H1 (cell line): Measurements from ENCODE around the gene LNX2. TPM values are rescaled to one million over a fixed set of nuclear protein-coding genes. Genes with fewer than 3 reads are reported as not detected.

Experiments
- BCL11A ChIP-seq, 2 experiments: IDR thresholded peaks; one replicate each; pipeline ENCODE4 v1.6.1; 2011; ENCODE audit warnings: low read depth in 2 of 2, low read length in 2 of 2, mild to moderate bottlenecking in 2 of 2
- RNF2 ChIP-seq: fragments of 200-900, 300-1000 bp; sonication (generic); IDR thresholded peaks from 2 replicates; pipeline ENCODE4 v1.7.1; 2016; ENCODE audit warnings: borderline replicate concordance, low read depth, mild to moderate bottlenecking, antibody characterized with exemption, low read length; ENCODE audit not compliant: poor library complexity, severe bottlenecking; ENCODE audit errors: missing control alignments
- SIRT6 ChIP-seq: IDR thresholded peaks from one replicate; pipeline ENCODE4 v1.7.1; 2012; ENCODE audit warnings: low read length, inconsistent platforms
- SP1 ChIP-seq: IDR thresholded peaks from 2 replicates; pipeline ENCODE4 v1.6.1; 2011; ENCODE audit warnings: low read depth, low read length
- polyA plus RNA-seq, 7 experiments: library from polyadenylated mRNA; depleted of rRNA in 3 of 7; stranded (reverse) in 5 of 7; unstranded in 2 of 7; fragments of >200 nt in 5 of 7; fragments of 200-250 nt in 2 of 7; gene quantifications; 1 replicate in 5 of 7; 2 replicates in 1 of 7; 4 replicates in 1 of 7; pipeline versions ENCODE4 v1.2.1 to v1.2.3, GENCODE V29; 2011 to 2013; ENCODE audit warnings: missing spikeins in 2 of 7, mixed read lengths in 2 of 7
- total RNA-seq: library from RNA; stranded (reverse); fragmentation: NEBNext Ultra II Directional; extraction: Animal tissue kit (Norgen Biotek cat#: 25700); gene quantifications from 2 replicates; pipeline ENCODE4 v1.2.1, GENCODE V29; 2021

LNX2 gene
- total and polyA plus RNA-seq, 2 of the 8 experiments (the other 6 are each of a cell fraction or from before 2014, with no cell fraction given): 6.4 to 13.9 TPM

- TF ChIP-seq SP1 (no peak), RNF2 (no peak), BCL11A (IDR thresholded peaks at IDR 0.05; ENCODE audit: low read depth in 2 of 2, low read length in 2 of 2) (no peak), SIRT6 (no peak)
Measured at GRCh38 chr13:27601803-27602202, 18.5 kb downstream of the LNX2 start (continued).
